ENCODE measurements around the gene MTUS2.

DNA sequence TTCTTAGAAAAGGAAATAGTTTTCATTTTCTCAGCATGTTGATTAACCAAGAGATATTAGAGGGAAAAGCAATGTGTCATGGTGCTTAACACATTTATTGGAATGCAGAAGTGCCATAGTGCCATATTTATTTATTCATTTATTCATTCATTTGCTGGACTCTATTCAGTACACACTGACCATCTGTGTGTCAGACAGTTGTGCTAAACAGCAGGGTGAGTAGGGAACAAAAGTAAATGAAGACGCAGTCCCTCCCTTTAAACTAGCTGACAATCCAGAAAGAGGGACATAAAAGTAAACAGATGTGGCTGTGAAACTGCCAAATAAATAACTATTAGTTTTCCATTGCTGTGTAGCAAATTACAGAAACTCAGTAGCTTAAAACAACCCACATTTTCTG is 323.7 kb downstream of the MTUS2 start:
- TF ChIP-seq CTCF (conservative IDR thresholded peaks at IDR 0.05; ENCODE audit: low read length) = no peak
- no peak for TF ChIP-seq EZH2phosphoT487 (IDR thresholded peaks at IDR 0.05; ENCODE audit: borderline replicate concordance)
